H1 (cell line): ENCODE data around the gene ZBTB16. TPM values are rescaled to one million over a fixed set of nuclear protein-coding genes. Genes with fewer than 3 reads are reported as not detected.

ENCODE experiments used
- CTCF ChIA-PET: fragments of 300-600 bp; sonication (Branson Sonifier 250); formaldehyde crosslinking; loops from one replicate; lab custom pipeline; 2021; ENCODE audit not compliant: partially characterized antibody; lab: Charles Lee
- POLR2A ChIA-PET: fragments of 300-600 bp; sonication (Branson Sonifier 250); formaldehyde crosslinking; loops from one replicate; lab custom pipeline; 2021; ENCODE audit warnings: inconsistent platforms; ENCODE audit not compliant: partially characterized antibody; lab: Charles Lee
- DNase-seq, 2 experiments: peaks; one replicate each; pipeline versions ENCODE4 v3.0.0 to v3.0.0-alpha.2; 2010 to 2022; ENCODE audit warnings: low spot score in 2 of 2, low read depth in 1 of 2, mixed read lengths in 1 of 2
- FAIRE-seq: peaks from 2 replicates; lab custom pipeline; 2011; peaks lifted over from hg19 to GRCh38; lab: Jason Lieb, UNC
- H2AFZ ChIP-seq: 2 replicates; pipeline ENCODE4 v1.8.1; 2012; ENCODE audit warnings: low read length, inconsistent platforms
- H2AK5ac ChIP-seq: 2 replicates; pipeline ENCODE4 v1.6.1; 2013; ENCODE audit warnings: low read depth, low read length
- H2BK120ac ChIP-seq: replicated peaks from 2 replicates; pipeline ENCODE3; 2013; ENCODE audit warnings: low read depth, low read length, inconsistent platforms
- H2BK12ac ChIP-seq: 2 replicates; pipeline ENCODE4 v1.6.1; 2013; ENCODE audit warnings: low read depth, low read length
- H2BK15ac ChIP-seq: 2 replicates; pipeline ENCODE4 v1.6.1; 2013; ENCODE audit warnings: low read length
- H2BK20ac ChIP-seq: 2 replicates; pipeline ENCODE4 v1.6.1; 2013; ENCODE audit warnings: low read length
- H2BK5ac ChIP-seq: 2 replicates; pipeline ENCODE4 v1.6.1; 2013; ENCODE audit warnings: low read depth, low read length
- H3K14ac ChIP-seq: 2 replicates; pipeline ENCODE4 v1.6.1; 2013; ENCODE audit warnings: inconsistent platforms; ENCODE audit not compliant: insufficient read length
- H3K18ac ChIP-seq: 2 replicates; pipeline ENCODE4 v1.6.1; 2013; ENCODE audit warnings: low read length; ENCODE audit errors: extremely low read depth
- H3K23ac ChIP-seq: 2 replicates; pipeline ENCODE4 v1.6.1; 2013; ENCODE audit warnings: inconsistent platforms; ENCODE audit not compliant: insufficient read length
- H3K23me2 ChIP-seq: 2 replicates; pipeline ENCODE4 v1.6.1; 2013; ENCODE audit warnings: low read depth, low read length
- H3K27ac ChIP-seq: 2 replicates; pipeline ENCODE4 v1.6.1; 2011; ENCODE audit warnings: low read depth, low read length, inconsistent platforms
- H3K27me3 ChIP-seq, 4 experiments: replicated peaks in 1 of 4; 1 replicate in 1 of 4; 2 replicates in 3 of 4; pipeline versions ENCODE4 v1.6.1 to v1.8.1; 2011 to 2013; ENCODE audit warnings: low read length in 3 of 4, mild to moderate bottlenecking in 3 of 4, inconsistent platforms in 2 of 4, mixed read lengths in 2 of 4, moderate library complexity in 1 of 4; ENCODE audit not compliant: control insufficient read depth in 3 of 4, insufficient read depth in 3 of 4; ENCODE audit errors: extremely low read depth in 1 of 4
- H3K36me3 ChIP-seq, 4 experiments: 2 replicates each; pipeline versions ENCODE4 v1.6.1 to v1.8.1; 2011 to 2013; ENCODE audit warnings: mild to moderate bottlenecking in 4 of 4, low read length in 3 of 4, moderate library complexity in 2 of 4, control low read depth in 1 of 4, inconsistent platforms in 1 of 4; ENCODE audit not compliant: insufficient read depth in 4 of 4, control insufficient read depth in 2 of 4
- H3K4ac ChIP-seq: replicated peaks from 2 replicates; pipeline ENCODE3; 2013; ENCODE audit warnings: low read length, low read depth, mixed read lengths, inconsistent platforms; ENCODE audit not compliant: insufficient read length
- H3K4me1 ChIP-seq, 4 experiments: replicated peaks in 1 of 4; 1 replicate in 1 of 4; 2 replicates in 3 of 4; pipeline versions ENCODE4 v1.6.1 to v1.8.1; 2011 to 2013; ENCODE audit warnings: low read length in 3 of 4, inconsistent platforms in 2 of 4, mixed read lengths in 1 of 4; ENCODE audit not compliant: insufficient read depth in 4 of 4, control insufficient read depth in 3 of 4
- H3K4me2 ChIP-seq, 2 experiments: 2 replicates each; pipeline versions ENCODE4 v1.6.1 to v1.8.1; 2011 to 2013; ENCODE audit warnings: low read depth in 2 of 2, low read length in 2 of 2, control low read depth in 1 of 2, inconsistent platforms in 1 of 2, mild to moderate bottlenecking in 1 of 2; ENCODE audit not compliant: insufficient read depth in 1 of 2
- H3K4me3 ChIP-seq, 4 experiments: fragments of 200-600, 300-600 bp in 1 of 4; sonication (generic), shearing (Covaris generic), sonication (Bioruptor Twin) in 1 of 4; 2 replicates each; pipeline versions ENCODE4 v1.5.1 to v1.8.1; 2011 to 2016; ENCODE audit warnings: low read length in 4 of 4, low read depth in 3 of 4, control low read depth in 2 of 4, inconsistent platforms in 2 of 4, mild to moderate bottlenecking in 2 of 4, mixed read lengths in 1 of 4, moderate library complexity in 1 of 4; ENCODE audit not compliant: insufficient read depth in 2 of 4; ENCODE audit errors: extremely low read depth in 1 of 4
- H3K56ac ChIP-seq: replicated peaks from 2 replicates; pipeline ENCODE3; 2013; ENCODE audit warnings: low read depth, mild to moderate bottlenecking, mixed read lengths, low read length, inconsistent platforms; ENCODE audit not compliant: insufficient read length
- H3K79me1 ChIP-seq: 2 replicates; pipeline ENCODE4 v1.6.1; 2013; ENCODE audit warnings: low read depth, low read length, control low read depth
- H3K79me2 ChIP-seq, 2 experiments: 2 replicates each; pipeline versions ENCODE4 v1.6.1 to v1.8.1; 2012 to 2013; ENCODE audit warnings: low read length in 2 of 2, mild to moderate bottlenecking in 2 of 2, inconsistent platforms in 1 of 2; ENCODE audit not compliant: insufficient read depth in 2 of 2, control insufficient read depth in 1 of 2
- H3K9ac ChIP-seq, 4 experiments: replicated peaks in 1 of 4; 1 replicate in 1 of 4; 2 replicates in 3 of 4; pipeline versions ENCODE4 v1.6.1 to v1.8.1; 2011 to 2013; ENCODE audit warnings: low read depth in 3 of 4, low read length in 3 of 4, control low read depth in 2 of 4, mild to moderate bottlenecking in 2 of 4, moderate library complexity in 2 of 4, inconsistent platforms in 1 of 4; ENCODE audit errors: extremely low read depth in 1 of 4
- H3K9me3 ChIP-seq, 2 experiments: 2 replicates each; pipeline versions ENCODE4 v1.6.1 to v1.8.1; 2012 to 2013; ENCODE audit warnings: mild to moderate bottlenecking in 2 of 2, moderate library complexity in 2 of 2, control low read depth in 1 of 2, inconsistent platforms in 1 of 2, low read depth in 1 of 2, low read length in 1 of 2, mixed read lengths in 1 of 2; ENCODE audit not compliant: insufficient read depth in 2 of 2
- H4K20me1 ChIP-seq, 2 experiments: replicated peaks in 1 of 2; 2 replicates each; pipeline versions ENCODE3 to v1.8.1; 2011 to 2013; ENCODE audit warnings: inconsistent platforms in 2 of 2, low read length in 2 of 2, mild to moderate bottlenecking in 1 of 2; ENCODE audit not compliant: insufficient read depth in 2 of 2, control insufficient read depth in 1 of 2
- H4K5ac ChIP-seq: 2 replicates; pipeline ENCODE4 v1.6.1; 2013; ENCODE audit warnings: low read length, low read depth, mixed read lengths, inconsistent platforms; ENCODE audit not compliant: insufficient read length
- H4K8ac ChIP-seq: 2 replicates; pipeline ENCODE4 v1.8.0; 2013; ENCODE audit warnings: mild to moderate bottlenecking, moderate library complexity, low read length, inconsistent platforms; ENCODE audit not compliant: insufficient read depth; ENCODE audit errors: extremely low read depth
- H4K91ac ChIP-seq: replicated peaks from 2 replicates; pipeline ENCODE3; 2013; ENCODE audit warnings: low read length, mixed read lengths, inconsistent platforms; ENCODE audit not compliant: insufficient read length
- ASH2L ChIP-seq: fragments of 200-600, 300-600 bp; sonication (generic); IDR thresholded peaks from one replicate; pipeline ENCODE4 v1.7.1; 2017; ENCODE audit warnings: low read length
- CHD1 ChIP-seq: IDR thresholded peaks from 2 replicates; pipeline ENCODE4 v1.6.1; 2012; ENCODE audit warnings: low read depth, low read length, improper control_type of control experiment
- JUN ChIP-seq: IDR thresholded peaks from 2 replicates; pipeline ENCODE4 v1.6.1; 2011; ENCODE audit warnings: low read depth, mild to moderate bottlenecking, improper control_type of control experiment, low read length
- NANOG ChIP-seq: IDR thresholded peaks from 2 replicates; pipeline ENCODE4 v1.6.1; 2011; ENCODE audit warnings: low read length, low read depth, mild to moderate bottlenecking, inconsistent platforms; ENCODE audit not compliant: insufficient read depth, poor library complexity, severe bottlenecking
- NRF1 ChIP-seq: IDR thresholded peaks from 2 replicates; pipeline ENCODE4 v1.6.1; 2011; ENCODE audit warnings: mild to moderate bottlenecking, low read depth, low read length, improper control_type of control experiment
- TEAD4 ChIP-seq: IDR thresholded peaks from 2 replicates; pipeline ENCODE4 v1.6.1; 2012; ENCODE audit warnings: low read depth, low read length, inconsistent platforms, mixed read lengths
- WGBS, 2 experiments: shearing (Covaris generic) in 1 of 2; methylation state at CpG; one replicate each; pipeline versions ENCODE4 v1.1.6 to v1.1.7; 2013 to 2015; ENCODE audit warnings: low lambda C conversion rate in 2 of 2, mixed read lengths in 2 of 2, inconsistent platforms in 1 of 2, low coverage in 1 of 2, missing lambda C conversion rate in 1 of 2; ENCODE audit not compliant: insufficient replicate concordance in 2 of 2, insufficient coverage in 1 of 2, insufficient read length in 1 of 2; ENCODE audit errors: extremely low coverage in 1 of 2, missing lambda C conversion rate in 1 of 2; 5-methylcytosine and 5-hydroxymethylcytosine counted together
- polyA plus RNA-seq, 7 experiments: library from polyadenylated mRNA; depleted of rRNA in 3 of 7; stranded (reverse) in 5 of 7; unstranded in 2 of 7; fragments of >200 nt in 5 of 7; fragments of 200-250 nt in 2 of 7; gene quantifications; 1 replicate in 5 of 7; 2 replicates in 1 of 7; 4 replicates in 1 of 7; pipeline versions ENCODE4 v1.2.1 to v1.2.3, GENCODE V29; 2011 to 2013; ENCODE audit warnings: missing spikeins in 2 of 7, mixed read lengths in 2 of 7
- total RNA-seq: library from RNA; stranded (reverse); fragmentation: NEBNext Ultra II Directional; extraction: Animal tissue kit (Norgen Biotek cat#: 25700); gene quantifications from 2 replicates; pipeline ENCODE4 v1.2.1, GENCODE V29; 2021

Gene ZBTB16
- total and polyA plus RNA-seq, 2 of the 8 experiments (the other 6 are each of a cell fraction or from before 2014, with no cell fraction given), result 0.12 to 0.61 TPM

DNA sequence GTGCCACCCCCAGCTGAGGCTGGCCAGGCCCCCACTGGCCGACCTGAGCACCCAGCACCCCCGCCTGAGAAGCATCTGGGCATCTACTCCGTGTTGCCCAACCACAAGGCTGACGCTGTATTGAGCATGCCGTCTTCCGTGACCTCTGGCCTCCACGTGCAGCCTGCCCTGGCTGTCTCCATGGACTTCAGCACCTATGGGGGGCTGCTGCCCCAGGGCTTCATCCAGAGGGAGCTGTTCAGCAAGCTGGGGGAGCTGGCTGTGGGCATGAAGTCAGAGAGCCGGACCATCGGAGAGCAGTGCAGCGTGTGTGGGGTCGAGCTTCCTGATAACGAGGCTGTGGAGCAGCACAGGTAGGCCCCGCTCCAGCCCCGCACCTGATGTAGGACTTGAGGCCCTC, 4.7 kb downstream of the ZBTB16 start:
- Histone ChIP-seq H4K20me1 (peaks cover 0 to 10% of the 10 kb centered on the region in 2 experiments), H3K79me2 (no peaks in the 10 kb centered on the region), H3K18ac (no peak overlapping the region), H3K23me2 (peaks cover 19% of the 10 kb centered on the region; the same call in 1 of the 2 replicates), H2BK120ac (no peak overlapping the region), H3K56ac (no peak overlapping the region), H2BK15ac (no peak overlapping the region), H2BK12ac (no peak overlapping the region), H3K4me2 (no peak overlapping the region), H3K4me1 (peaks cover 0 to 18% (median 5%) of the 10 kb centered on the region in 4 experiments; a peak in 4 of 7 replicates), H3K4me3 (no peak overlapping the region), H2AK5ac (no peak overlapping the region), H3K79me1 (no peaks in the 10 kb centered on the region), H4K5ac (no peak overlapping the region), H2AFZ (no peak overlapping the region), H4K8ac (no peak overlapping the region), H2BK5ac (no peak overlapping the region), H3K27me3 (peaks cover 28 to 57% (median 53%) of the 10 kb centered on the region in 4 experiments), H3K27ac (no peak overlapping the region), H3K14ac (no peak overlapping the region), H3K9me3 (no peaks in the 10 kb centered on the region), H3K23ac (no peak overlapping the region), H4K91ac (no peak overlapping the region), H3K36me3 (no peaks in the 10 kb centered on the region; a peak in 1 of 8 replicates), H2BK20ac (no peak overlapping the region), H3K9ac (no peak overlapping the region), H3K4ac (no peak overlapping the region)
- DNase-seq (no peak), FAIRE-seq (no peak)
- 88% methylated on average over 14 of the region's 14 CpGs; no CpG with 5 or more reads in 1 of the 2 experiments for WGBS, 2 experiments
- CTCF ChIA-PET, result interaction anchor here (0.9 to 2.5 kb wide), 2 partner anchors 9 to 197 kb away, joined by 3 to 17 read pairs; no protein-coding TSS in a partner anchor
- POLR2A ChIA-PET, result no interaction called here
- TF ChIP-seq NANOG, result no peak
- no peak for TF ChIP-seq TEAD4
- TF ChIP-seq CHD1, result no peak
- TF ChIP-seq JUN, result no peak
- TF ChIP-seq ASH2L, result no peak
- no peak for TF ChIP-seq NRF1
